ENCODE measurements around the gene FLT4.

- TF ChIP-seq CTCF (IDR thresholded peaks at IDR 0.05; ENCODE audit: low read depth, low read length, poor library complexity, severe bottlenecking) (no peak), EZH2phosphoT487 (IDR thresholded peaks at IDR 0.05; ENCODE audit: borderline replicate concordance, low read length) (no peak)
Measured at GRCh38 chr5:180604271-180604670, 45.1 kb downstream of the FLT4 start.

Measured in DOHH2 (cell line).